ENCODE data around the gene ERP27.

DNA sequence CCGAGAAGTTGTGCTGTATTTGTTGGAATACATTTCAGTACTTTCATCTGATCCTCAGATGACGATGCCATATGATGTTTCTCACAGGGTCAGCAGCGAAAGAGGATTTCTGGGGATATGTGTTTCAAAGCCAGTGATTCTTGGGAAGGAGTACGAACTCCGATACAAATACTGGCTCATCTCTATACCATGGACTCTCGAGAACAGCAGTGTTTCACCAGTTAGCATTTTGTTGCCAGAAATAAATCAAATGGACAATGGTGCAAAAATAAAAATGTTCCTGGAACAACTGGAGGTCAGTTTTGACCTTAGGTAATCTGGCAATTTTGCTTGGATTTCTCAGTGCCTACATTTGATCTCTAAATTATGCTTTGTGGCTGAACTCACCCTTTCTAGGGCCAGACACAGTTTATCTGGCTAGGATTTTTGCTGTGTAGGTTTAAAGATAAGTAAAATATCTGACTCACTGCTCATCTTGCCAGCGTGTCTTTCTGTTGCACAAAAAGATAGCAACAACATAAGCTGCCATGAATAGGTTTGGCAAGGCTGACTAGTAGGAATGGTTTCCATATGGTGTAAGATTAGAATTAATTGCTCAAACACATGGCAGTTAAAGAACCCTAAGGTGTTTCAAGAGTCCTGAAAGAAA, 41.7 kb downstream of the ERP27 start:
- TF ChIP-seq, protein P1, sequence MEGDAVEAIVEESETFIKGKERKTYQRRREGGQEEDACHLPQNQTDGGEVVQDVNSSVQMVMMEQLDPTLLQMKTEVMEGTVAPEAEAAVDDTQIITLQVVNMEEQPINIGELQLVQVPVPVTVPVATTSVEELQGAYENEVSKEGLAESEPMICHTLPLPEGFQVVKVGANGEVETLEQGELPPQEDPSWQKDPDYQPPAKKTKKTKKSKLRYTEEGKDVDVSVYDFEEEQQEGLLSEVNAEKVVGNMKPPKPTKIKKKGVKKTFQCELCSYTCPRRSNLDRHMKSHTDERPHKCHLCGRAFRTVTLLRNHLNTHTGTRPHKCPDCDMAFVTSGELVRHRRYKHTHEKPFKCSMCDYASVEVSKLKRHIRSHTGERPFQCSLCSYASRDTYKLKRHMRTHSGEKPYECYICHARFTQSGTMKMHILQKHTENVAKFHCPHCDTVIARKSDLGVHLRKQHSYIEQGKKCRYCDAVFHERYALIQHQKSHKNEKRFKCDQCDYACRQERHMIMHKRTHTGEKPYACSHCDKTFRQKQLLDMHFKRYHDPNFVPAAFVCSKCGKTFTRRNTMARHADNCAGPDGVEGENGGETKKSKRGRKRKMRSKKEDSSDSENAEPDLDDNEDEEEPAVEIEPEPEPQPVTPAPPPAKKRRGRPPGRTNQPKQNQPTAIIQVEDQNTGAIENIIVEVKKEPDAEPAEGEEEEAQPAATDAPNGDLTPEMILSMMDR (IDR thresholded peaks at IDR 0.05) = no peak
- TF ChIP-seq POLR2A (IDR thresholded peaks at IDR 0.05; ENCODE audit: low read depth) = no peak
